Astrocyte of the cerebellum (primary cell): ENCODE results near the gene RPIA.

Experiments
- DNase-seq: peaks from one replicate; pipeline ENCODE4 v3.0.0-alpha.2; 2011; ENCODE audit warnings: low read depth
- H3K4me3 ChIP-seq: 2 replicates; pipeline ENCODE4 v1.5.1; 2011; ENCODE audit warnings: mild to moderate bottlenecking, low read depth, low read length, moderate library complexity
- in situ Hi-C: cut with HindIII; loops from 2 replicates; pipeline ENCODE4 v1.10.0; 2017; ENCODE audit warnings: low sequenced_read_pairs
- TF ChIP-seq, protein P1 (sequence below): IDR thresholded peaks from 2 replicates; pipeline ENCODE4 v1.5.1; 2012; ENCODE audit warnings: low read length, low read depth, moderate library complexity, mild to moderate bottlenecking; ENCODE audit errors: missing control alignments

The RPIA gene

DNA sequence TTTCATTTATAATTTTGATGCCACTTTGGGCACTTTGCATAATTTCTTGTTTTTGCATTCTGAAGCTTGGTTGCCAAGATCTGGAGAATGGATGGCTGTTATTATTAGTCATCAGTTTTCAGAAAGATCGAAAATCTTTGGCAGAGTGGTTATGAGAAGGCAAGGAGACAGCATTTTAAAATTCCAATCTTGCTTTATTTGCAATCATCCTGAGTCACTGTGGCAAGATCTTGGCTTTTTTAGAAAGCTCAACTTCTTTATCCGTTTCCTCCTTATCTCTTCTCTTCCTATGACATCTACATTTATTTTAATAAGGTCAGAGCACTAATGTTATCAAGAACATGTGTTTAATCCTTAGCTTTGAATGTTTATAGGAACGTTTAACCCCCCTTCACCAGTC is 33.1 kb upstream of the RPIA start:
- in situ Hi-C loops = loop anchor here (10.0 kb wide), 2 partner anchors 54 to 84 kb away; no protein-coding TSS in a partner anchor
- DNase-seq = no peak
- H3K4me3 ChIP-seq = no peak overlapping the region
- TF ChIP-seq, protein P1, sequence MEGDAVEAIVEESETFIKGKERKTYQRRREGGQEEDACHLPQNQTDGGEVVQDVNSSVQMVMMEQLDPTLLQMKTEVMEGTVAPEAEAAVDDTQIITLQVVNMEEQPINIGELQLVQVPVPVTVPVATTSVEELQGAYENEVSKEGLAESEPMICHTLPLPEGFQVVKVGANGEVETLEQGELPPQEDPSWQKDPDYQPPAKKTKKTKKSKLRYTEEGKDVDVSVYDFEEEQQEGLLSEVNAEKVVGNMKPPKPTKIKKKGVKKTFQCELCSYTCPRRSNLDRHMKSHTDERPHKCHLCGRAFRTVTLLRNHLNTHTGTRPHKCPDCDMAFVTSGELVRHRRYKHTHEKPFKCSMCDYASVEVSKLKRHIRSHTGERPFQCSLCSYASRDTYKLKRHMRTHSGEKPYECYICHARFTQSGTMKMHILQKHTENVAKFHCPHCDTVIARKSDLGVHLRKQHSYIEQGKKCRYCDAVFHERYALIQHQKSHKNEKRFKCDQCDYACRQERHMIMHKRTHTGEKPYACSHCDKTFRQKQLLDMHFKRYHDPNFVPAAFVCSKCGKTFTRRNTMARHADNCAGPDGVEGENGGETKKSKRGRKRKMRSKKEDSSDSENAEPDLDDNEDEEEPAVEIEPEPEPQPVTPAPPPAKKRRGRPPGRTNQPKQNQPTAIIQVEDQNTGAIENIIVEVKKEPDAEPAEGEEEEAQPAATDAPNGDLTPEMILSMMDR = no peak

DNA sequence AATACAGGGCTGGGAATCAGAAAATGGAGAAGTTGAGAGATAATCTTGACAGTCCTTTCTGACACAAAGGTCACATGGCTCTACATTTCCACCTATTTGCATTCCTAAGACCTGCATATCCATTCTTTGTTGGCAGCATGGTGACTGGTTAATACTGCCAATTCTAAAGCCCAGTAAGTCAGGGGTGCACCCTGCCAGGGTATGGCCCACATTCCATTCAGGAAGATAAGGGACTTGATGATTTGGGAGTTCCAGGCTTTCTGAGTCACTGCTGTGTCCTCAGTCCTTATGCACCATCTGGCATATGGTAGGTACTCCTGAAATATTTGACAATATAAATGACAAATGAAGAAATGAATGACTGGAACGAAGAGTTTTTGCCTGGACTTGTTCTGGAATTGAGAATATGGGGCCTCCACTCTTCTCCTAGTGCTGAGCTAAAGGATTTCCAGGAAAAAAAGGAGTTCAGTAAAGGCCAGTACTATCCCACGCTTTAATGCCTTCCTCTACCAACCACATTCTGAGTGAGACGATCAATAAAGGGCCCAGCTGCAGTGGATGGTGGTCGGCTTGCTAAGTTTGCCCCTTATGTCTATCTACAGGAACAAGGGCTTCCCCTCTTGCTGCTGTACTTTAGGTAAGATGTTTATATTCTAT is 32.5 kb upstream of the RPIA start:
- DNase-seq = no peak
- in situ Hi-C loops = loop anchor here (10.0 kb wide), 2 partner anchors 54 to 84 kb away; no protein-coding TSS in a partner anchor
- no peak overlapping the region for H3K4me3 ChIP-seq
- TF ChIP-seq, protein P1 = no peak

DNA sequence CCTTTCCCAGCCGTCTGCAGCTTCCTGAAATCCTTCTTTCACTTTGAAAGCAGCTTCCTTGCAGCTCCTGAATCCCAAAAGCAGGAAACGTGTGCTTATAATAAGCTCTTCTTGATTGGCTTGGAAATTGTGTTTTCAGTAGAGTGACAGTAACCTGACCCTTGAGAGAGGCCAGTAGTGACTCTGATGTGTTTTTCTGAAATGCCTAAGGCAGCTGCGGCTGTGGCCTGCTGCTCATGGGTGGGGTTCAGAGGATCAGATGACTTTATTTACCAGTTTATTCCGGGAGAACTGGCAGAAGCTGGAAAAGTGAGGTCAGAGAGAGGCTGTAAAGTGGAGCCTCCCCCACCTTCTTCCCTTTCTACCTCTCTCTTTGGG is 31.9 kb upstream of the RPIA start:
- in situ Hi-C loops = loop anchor here (10.0 kb wide), 2 partner anchors 55 to 85 kb away; no protein-coding TSS in a partner anchor
- H3K4me3 ChIP-seq = no peak overlapping the region
- DNase-seq = no peak
- TF ChIP-seq, protein P1 = no peak

DNA sequence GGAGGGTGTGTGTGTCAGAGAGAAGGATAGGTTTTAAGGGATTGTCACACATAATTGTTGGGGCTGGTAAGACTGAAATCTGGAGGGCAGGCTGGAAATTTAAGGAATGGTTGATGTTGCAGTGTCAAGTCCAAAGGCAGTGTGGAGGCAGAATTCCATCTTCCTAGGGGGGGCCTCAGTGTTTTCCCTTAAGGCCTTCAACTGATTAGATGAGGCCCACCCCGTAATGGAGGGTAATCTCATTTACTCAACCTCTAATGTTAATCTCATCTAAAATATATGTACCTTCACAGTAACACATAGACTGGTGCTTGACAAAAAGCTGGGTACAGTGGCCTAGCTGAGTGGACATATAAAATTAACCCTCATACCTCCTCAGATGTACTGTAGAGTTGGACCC is 30.9 kb upstream of the RPIA start:
- TF ChIP-seq, protein P1 = no peak
- DNase-seq = no peak
- in situ Hi-C loops = no loop called here
- no peak overlapping the region for H3K4me3 ChIP-seq

DNA sequence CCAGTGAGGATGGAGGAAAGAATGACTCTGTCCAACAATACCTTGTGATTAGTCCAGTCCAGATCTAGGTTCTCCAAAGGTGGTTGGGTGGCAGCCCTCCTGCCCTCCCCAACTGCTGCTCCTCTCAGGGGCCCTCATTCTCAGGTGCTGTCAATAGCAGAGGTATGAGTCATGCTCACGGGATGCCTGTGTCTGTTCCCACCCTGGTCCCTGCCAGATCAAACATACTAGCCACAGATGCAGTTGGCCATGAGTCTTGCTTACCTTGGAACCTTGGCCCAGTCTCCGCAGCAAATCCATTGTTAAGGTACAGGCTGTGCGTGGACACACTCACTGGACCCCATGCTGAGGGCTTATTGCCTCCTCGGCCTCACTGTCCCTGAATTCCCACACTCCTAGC is 24.9 kb upstream of the RPIA start:
- TF ChIP-seq, protein P1 = no peak
- in situ Hi-C loops = no loop called here
- H3K4me3 ChIP-seq = no peak overlapping the region
- no peak for DNase-seq

DNA sequence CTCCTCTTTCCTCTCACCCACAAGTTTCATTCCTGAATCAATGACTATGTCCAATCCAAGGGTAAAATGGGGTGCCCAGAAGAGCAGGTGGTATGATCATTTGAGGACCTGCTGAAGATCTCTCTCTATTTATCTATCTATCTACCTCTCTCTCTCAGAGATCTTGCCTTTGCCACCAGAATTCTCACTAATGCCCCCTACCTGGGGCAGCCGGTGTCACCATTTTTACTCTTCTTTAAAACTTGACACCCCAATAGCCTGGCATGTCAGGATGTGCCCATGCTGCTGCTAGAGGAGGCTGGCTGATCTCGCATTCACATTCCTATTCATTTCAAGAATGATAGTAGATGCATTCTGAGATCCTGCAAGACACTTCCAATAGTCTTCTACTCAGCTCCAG is 24.3 kb upstream of the RPIA start:
- no peak for DNase-seq
- TF ChIP-seq, protein P1 = no peak
- H3K4me3 ChIP-seq = no peak overlapping the region
- in situ Hi-C loops = no loop called here
